BE2C (cell line): Measurements from ENCODE around the gene ANKRD28.
"Not testable (repeated sequence)": the region's sequence is repeated elsewhere in the genome, so short reads cannot be mapped to it uniquely, and the experiment has no call there.

Experiments
- DNase-seq: peaks from one replicate; pipeline ENCODE4 v3.0.0-alpha.2; 2020
- H3K27me3 ChIP-seq: fragments of 250-450 bp; sonication (Bioruptor Pico); 2 replicates; pipeline ENCODE4 v1.5.1; 2020; ENCODE audit warnings: mild to moderate bottlenecking
- H3K36me3 ChIP-seq: fragments of 250-450 bp; sonication (Bioruptor Pico); 2 replicates; pipeline ENCODE4 v1.5.1; 2020; ENCODE audit warnings: mild to moderate bottlenecking
- H3K4me1 ChIP-seq: fragments of 250-450 bp; sonication (Bioruptor Pico); 2 replicates; pipeline ENCODE4 v1.5.1; 2020
- H3K4me3 ChIP-seq: 2 replicates; pipeline ENCODE4 v1.5.1; 2011; ENCODE audit warnings: low read depth, low read length
- H3K9me3 ChIP-seq: fragments of 250-450 bp; sonication (Bioruptor Pico); 2 replicates; pipeline ENCODE4 v1.5.1; 2020
- CTCF ChIP-seq: IDR thresholded peaks from 2 replicates; pipeline ENCODE4 v1.5.1; 2012; ENCODE audit warnings: mild to moderate bottlenecking, low read depth, low read length

Gene ANKRD28

GRCh38 chr3:15782429-15782828 is 15.3 kb downstream of the ANKRD28 start:
- DNase-seq, result no peak
- Histone ChIP-seq H3K4me1 (no peaks in the 10 kb centered on the region), H3K36me3 (no peaks in the 10 kb centered on the region), H3K9me3 (no peaks in the 10 kb centered on the region), H3K27me3 (no peaks in the 10 kb centered on the region), H3K4me3 (no peak overlapping the region)
- TF ChIP-seq CTCF, result no peak

GRCh38 chr3:15781637-15782402 is 16.0 kb downstream of the ANKRD28 start:
- no peaks in the 10 kb centered on the region for H3K9me3 ChIP-seq
- no peak overlapping the region for H3K4me3 ChIP-seq
- no peaks in the 10 kb centered on the region for H3K36me3 ChIP-seq
- DNase-seq, result no peak
- no peak for TF ChIP-seq CTCF
- H3K4me1 ChIP-seq, result no peaks in the 10 kb centered on the region
- H3K27me3 ChIP-seq, result no peaks in the 10 kb centered on the region

GRCh38 chr3:15781131-15781530 is 16.6 kb downstream of the ANKRD28 start:
- H3K4me1 ChIP-seq, result no peaks in the 10 kb centered on the region
- H3K9me3 ChIP-seq, result no peaks in the 10 kb centered on the region
- H3K4me3 ChIP-seq, result no peak overlapping the region
- no peak for TF ChIP-seq CTCF
- no peaks in the 10 kb centered on the region for H3K27me3 ChIP-seq
- DNase-seq, result no peak
- H3K36me3 ChIP-seq, result no peaks in the 10 kb centered on the region

DNA sequence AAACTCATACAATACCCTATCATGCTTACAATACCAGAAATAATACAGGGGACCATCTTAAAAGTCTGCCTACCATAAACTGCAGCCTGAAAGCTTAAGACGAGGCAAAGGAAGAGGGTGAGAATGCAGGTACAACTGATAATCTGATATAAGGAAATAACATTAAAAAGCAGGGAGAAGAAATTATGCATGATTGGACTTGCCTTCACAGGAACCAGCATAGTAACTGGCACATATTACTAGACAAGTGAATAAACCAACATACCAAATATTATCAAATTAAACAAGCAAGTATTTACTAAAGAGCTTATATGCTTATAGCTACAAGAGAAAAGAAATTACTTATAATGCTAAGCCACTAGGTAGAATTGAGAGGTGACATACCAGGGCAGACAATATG is 18.7 kb downstream of the ANKRD28 start:
- H3K4me1 ChIP-seq, result no peaks in the 10 kb centered on the region
- no peak for DNase-seq
- no peak overlapping the region for H3K4me3 ChIP-seq
- H3K36me3 ChIP-seq, result no peaks in the 10 kb centered on the region
- no peak for TF ChIP-seq CTCF
- H3K27me3 ChIP-seq, result no peaks in the 10 kb centered on the region
- no peaks in the 10 kb centered on the region for H3K9me3 ChIP-seq

GRCh38 chr3:15778332-15778858 is 19.4 kb downstream of the ANKRD28 start:
- Histone ChIP-seq H3K4me3 (no peak overlapping the region), H3K36me3 (no peaks in the 10 kb centered on the region), H3K4me1 (no peaks in the 10 kb centered on the region), H3K9me3 (no peaks in the 10 kb centered on the region), H3K27me3 (no peaks in the 10 kb centered on the region)
- DNase-seq, result no peak
- TF ChIP-seq CTCF, result no peak

DNA sequence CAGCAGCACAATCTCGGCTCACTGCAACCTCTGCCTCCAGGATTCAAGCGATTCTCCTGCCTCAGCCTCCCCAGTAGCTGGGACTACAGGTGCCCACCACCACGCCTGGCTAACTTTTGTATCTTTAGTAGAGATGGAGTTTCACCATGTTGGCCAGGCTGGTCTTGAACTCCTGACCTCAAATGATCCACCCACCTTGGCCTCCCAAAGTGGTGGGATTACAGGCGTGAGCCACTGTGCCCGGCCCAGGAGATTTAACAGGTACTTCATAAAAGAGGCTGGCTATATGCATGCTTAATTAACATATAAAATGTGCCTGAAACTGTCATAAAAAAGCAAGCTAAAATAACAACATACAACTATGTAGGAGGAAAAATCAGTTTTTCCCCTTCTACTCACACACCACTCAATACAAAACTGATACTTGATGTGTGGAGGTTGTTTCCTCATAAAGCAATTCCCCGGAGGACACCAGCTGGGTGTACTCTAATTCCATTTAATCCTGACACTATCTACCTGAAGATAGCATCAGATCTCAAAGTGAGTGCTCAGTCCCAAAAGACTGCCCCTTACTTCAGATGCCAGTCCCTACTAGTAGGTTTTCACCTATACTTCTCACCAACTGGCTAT is 22.7 kb downstream of the ANKRD28 start:
- not testable (repeated sequence) for H3K27me3 ChIP-seq, H3K4me3 ChIP-seq, H3K9me3 ChIP-seq, H3K4me1 ChIP-seq, H3K36me3 ChIP-seq, DNase-seq
